Measurements from ENCODE around the gene TTC13. TPM values are rescaled to one million over a fixed set of nuclear protein-coding genes. Genes with fewer than 3 reads are reported as not detected.
A peak's percentile ranks its signal among the peaks of the same experiment; 100 is the strongest.

The TTC13 gene
- total RNA-seq, 6 experiments from 2014 or later = 10.7 to 14.4 (median 12.4) TPM

GRCh38 chr1:231000201-231000600 lies 21.5 kb upstream of the TTC13 start:
- peaks cover 22% of the 10 kb centered on the region for H3K9me3 Mint-ChIP-seq
- H3K4me3 Mint-ChIP-seq = no peak overlapping the region
- DNase-seq = no peak
- 0 out of 2 replicates have a peak, but pooled peaks cover under 1% of the 10 kb centered on the region for H3K4me1 Mint-ChIP-seq (ENCODE audit: low read depth)
- TF ChIP-seq CTCF (IDR thresholded peaks at IDR 0.05) = no peak
- peaks cover 24% of the 10 kb centered on the region for H3K36me3 Mint-ChIP-seq (ENCODE audit: low read depth)
- no peak overlapping the region for H3K27ac Mint-ChIP-seq
- no peaks in the 10 kb centered on the region; the same call in 1 of the 2 replicates for H3K27me3 Mint-ChIP-seq (ENCODE audit: insufficient read depth)

- TF ChIP-seq CTCF (IDR thresholded peaks at IDR 0.05) = no peak
- Mint-ChIP-seq H3K27me3 (ENCODE audit: insufficient read depth) (no peaks in the 10 kb centered on the region; the same call in 1 of the 2 replicates), H3K4me1 (ENCODE audit: low read depth) (0 out of 2 replicates have a peak, but pooled peaks cover 6% of the 10 kb centered on the region), H3K4me3 (no peak overlapping the region), H3K9me3 (no peaks in the 10 kb centered on the region), H3K27ac (no peak overlapping the region), H3K36me3 (ENCODE audit: low read depth) (peaks cover 14% of the 10 kb centered on the region)
- no peak for DNase-seq
Observed at GRCh38 chr1:230994860-230995259, 16.2 kb upstream of the TTC13 start.

- no peak overlapping the region; the same call in 1 of the 2 replicates for H3K27ac Mint-ChIP-seq
- no peaks in the 10 kb centered on the region; the same call in 1 of the 2 replicates for H3K27me3 Mint-ChIP-seq (ENCODE audit: insufficient read depth)
- H3K4me3 Mint-ChIP-seq = no peak overlapping the region
- peaks cover 11% of the 10 kb centered on the region for H3K4me1 Mint-ChIP-seq (ENCODE audit: low read depth)
- DNase-seq = no peak
- H3K9me3 Mint-ChIP-seq = no peaks in the 10 kb centered on the region
- peaks cover 14% of the 10 kb centered on the region for H3K36me3 Mint-ChIP-seq (ENCODE audit: low read depth)
- no peak for TF ChIP-seq CTCF (IDR thresholded peaks at IDR 0.05)
Observed at GRCh38 chr1:230992100-230992774, 13.6 kb upstream of the TTC13 start.

GRCh38 chr1:230987448-230987847 lies 8.8 kb upstream of the TTC13 start:
- Mint-ChIP-seq H3K27ac (peak overlapping the region; percentile 80), H3K4me1 (ENCODE audit: low read depth) (peaks cover 17% of the 10 kb centered on the region), H3K27me3 (ENCODE audit: insufficient read depth) (no peaks in the 10 kb centered on the region; the same call in 1 of the 2 replicates), H3K36me3 (ENCODE audit: low read depth) (peaks cover 19% of the 10 kb centered on the region), H3K4me3 (peak overlapping the region; percentile 9; the same call in 1 of the 2 replicates), H3K9me3 (no peaks in the 10 kb centered on the region)
- no peak for DNase-seq
- no peak for TF ChIP-seq CTCF (IDR thresholded peaks at IDR 0.05)

- H3K9me3 Mint-ChIP-seq = no peaks in the 10 kb centered on the region
- peaks cover 17% of the 10 kb centered on the region for H3K4me1 Mint-ChIP-seq (ENCODE audit: low read depth)
- peak overlapping the region; percentile 29; the same call in 1 of the 2 replicates for H3K4me3 Mint-ChIP-seq
- no peaks in the 10 kb centered on the region; the same call in 1 of the 2 replicates for H3K27me3 Mint-ChIP-seq (ENCODE audit: insufficient read depth)
- peak overlapping the region; percentile 80 for H3K27ac Mint-ChIP-seq
- peaks cover 14% of the 10 kb centered on the region for H3K36me3 Mint-ChIP-seq (ENCODE audit: low read depth)
- peak; percentile 91 for DNase-seq
- no peak for TF ChIP-seq CTCF (IDR thresholded peaks at IDR 0.05)
Observed at GRCh38 chr1:230986976-230987375, 8.3 kb upstream of the TTC13 start.
